Stimulated activated CD4-positive, alpha-beta T cell treated with anti-CD3 and anti-CD28 coated beads, TNF-alpha, amount 100 ng/mL, for 1 hour (primary cell): ENCODE measurements around the gene INPP5A.
"Not testable (repeated sequence)": the region's sequence is repeated elsewhere in the genome, so short reads cannot be mapped to it uniquely, and the experiment has no call there.

ENCODE experiments used
- DNase-seq, 3 donors: peaks; one replicate each; pipeline ENCODE4 v3.0.0-alpha.2; 2020; ENCODE audit warnings: low read depth in 3 of 3, low spot score in 1 of 3

Gene INPP5A

DNA sequence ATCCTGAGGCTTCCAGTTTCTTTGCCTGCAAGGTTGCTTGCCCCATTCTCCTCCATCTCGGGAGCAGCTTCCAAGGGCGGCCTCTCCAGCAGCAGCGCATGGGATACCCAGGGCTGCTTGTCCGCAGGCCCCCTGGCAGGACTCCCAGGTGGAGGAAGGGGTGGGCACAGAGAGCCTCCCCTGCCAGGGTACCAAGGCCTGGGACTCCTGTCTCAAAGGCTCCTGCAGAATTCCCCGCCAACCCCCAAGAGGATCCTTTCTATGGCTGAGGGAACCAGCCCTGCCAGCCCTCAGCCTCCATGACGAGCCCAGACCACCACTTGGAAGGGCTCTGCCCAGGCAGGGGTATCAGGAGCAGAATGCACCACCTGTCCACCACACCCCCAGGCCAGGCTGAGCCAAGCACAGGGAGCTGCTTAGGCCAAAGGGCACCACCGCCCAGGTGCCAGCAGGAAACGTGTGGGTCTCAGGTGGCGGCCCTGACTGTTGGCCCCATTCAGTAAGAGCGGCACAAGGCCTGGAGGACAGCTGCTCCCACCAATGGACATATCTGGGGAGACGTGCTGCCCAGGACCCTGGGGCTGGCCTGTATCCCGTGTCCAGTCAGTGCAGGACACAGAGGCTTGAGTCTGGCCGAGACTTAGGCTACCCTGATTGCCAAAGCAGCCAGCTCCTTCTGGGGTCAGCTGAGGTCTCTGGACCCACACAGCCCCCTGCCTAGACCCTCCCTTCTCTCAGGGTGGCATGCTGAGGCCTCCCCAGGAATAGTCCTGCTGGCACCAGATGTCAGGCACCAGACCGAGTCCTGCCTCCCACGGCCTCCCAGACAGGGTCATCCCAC, 33.8 kb upstream of the INPP5A start:
- no peak for DNase-seq

- DNase-seq: no peak
These were observed 32.9 kb upstream of the INPP5A start for GRCh38 chr10:132504501-132505272.

- DNase-seq: not testable (repeated sequence)
These were observed 32.0 kb upstream of the INPP5A start for GRCh38 chr10:132505546-132505945.

- no peak for DNase-seq
These were observed 30.7 kb upstream of the INPP5A start for GRCh38 chr10:132506711-132507408.

GRCh38 chr10:132507409-132507955, 30.1 kb upstream of the INPP5A start:
- DNase-seq: no peak

- no peak for DNase-seq
These were observed 29.6 kb upstream of the INPP5A start for GRCh38 chr10:132507956-132508490.

GRCh38 chr10:132508581-132509443, 28.8 kb upstream of the INPP5A start:
- DNase-seq: no peak

DNA sequence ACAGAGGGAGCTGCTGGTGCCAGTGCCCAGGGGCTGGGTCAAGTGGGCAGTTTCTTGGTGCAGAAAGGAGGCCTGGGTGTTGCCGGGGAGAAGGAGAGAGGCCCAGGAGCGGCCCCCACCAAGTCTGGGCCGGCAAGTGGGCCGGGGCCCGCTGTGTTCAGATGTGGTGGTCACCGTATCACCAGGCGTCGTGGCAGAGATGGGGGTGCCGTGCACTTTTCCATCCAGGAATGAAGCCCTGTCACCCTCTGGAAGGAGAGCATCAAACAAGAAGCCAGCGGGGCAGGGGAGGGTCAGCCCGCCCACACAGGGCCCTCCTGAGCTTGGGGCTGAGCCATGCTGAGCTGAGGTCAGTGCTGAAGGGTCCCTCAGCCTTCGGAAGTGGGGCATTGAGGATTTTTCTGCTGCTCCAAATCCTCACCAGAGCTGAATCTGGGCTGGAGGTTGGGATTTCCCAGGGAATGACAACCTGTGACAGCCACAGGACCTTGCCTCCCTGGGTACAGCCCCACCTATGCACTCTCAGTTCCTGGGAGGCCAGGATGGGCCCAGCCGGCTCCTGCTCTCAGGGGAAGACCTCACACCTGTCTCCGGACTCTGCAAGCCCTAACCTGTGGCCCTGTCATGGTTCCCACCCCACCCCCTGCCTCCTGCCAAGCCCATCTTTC, 27.9 kb upstream of the INPP5A start:
- DNase-seq: no peak

- no peak for DNase-seq
These were observed 27.4 kb upstream of the INPP5A start for GRCh38 chr10:132510174-132510611.

GRCh38 chr10:132511121-132512051, 26.2 kb upstream of the INPP5A start:
- no peak for DNase-seq

GRCh38 chr10:132512052-132512442, 25.5 kb upstream of the INPP5A start:
- DNase-seq: no peak

DNA sequence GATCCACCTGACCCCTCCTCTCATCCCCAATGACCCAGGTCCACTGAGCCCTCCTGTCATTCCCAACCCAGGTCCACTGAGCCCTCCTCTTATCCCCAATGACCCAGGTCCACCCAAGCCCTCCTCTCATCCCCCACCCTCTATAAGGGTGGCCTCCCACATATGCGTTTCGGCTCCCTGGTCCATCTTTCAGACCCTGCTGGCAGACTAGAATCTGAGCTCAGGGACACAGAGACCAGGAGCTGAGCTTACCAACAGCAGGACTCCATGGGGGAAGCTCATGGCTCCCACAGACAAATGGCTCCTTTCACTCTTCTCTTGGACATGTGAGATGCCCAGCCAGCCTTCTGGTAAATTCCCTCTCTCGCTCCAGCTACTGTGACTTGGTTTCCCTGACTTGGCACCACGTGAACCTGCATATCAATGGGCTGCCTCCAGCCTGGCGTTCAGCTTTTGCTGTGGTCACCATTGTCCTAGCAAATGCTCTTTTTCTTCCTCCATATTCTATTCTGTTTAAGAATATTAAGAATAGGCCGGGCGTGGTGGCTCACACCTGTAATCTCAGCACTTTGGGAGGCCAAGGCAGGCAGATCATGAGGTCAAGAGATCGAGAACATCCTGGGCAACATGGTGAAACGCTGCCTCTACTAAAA, 24.8 kb upstream of the INPP5A start:
- no peak for DNase-seq

DNA sequence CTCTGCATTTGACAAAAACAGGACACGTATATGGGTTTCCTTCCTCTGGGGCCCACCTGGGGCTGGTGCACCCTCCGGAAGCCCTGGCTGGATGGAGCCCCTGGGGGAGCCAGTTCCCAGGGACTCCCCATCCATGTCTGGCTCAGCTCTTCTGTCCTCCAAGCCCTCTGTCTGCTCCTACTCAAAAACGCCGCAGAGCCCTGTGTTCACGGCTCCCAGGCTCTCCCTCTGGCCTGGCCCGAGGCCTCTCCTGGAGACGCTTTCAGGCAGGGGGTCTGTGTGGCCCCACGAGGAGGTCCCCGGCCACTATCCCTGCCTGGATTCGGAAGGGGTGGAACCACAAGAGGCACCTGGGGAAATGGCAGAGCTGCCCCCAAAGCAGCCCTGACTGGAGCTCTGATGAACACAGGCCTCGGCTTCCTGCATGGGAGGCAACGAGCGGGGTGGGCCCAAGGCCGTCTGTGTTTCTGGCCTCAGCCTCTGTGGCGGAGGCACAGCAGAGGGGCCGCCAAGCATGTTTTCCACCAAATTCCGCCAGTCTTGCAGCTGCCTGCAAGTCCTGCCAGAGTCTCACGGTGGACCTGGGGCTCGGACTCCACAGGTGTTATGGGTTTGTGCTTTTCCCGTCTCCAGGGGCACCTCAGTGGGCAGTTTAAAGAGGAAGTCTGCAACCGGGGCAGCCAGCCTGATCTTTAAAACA, 22.6 kb upstream of the INPP5A start:
- no peak for DNase-seq

GRCh38 chr10:132515811-132516726, 21.5 kb upstream of the INPP5A start:
- no peak for DNase-seq

- no peak for DNase-seq
These were observed 20.5 kb upstream of the INPP5A start for GRCh38 chr10:132516771-132517725.
